Left hindlimb (tissue), 1 donor: ENCODE results near the gene RNF151.
A peak's percentile ranks its signal among the peaks of the same experiment; 100 is the strongest.

ENCODE experiments used
- DNase-seq: peaks from one replicate; pipeline ENCODE4 v3.0.0-alpha.2; 2018

Gene RNF151

DNA sequence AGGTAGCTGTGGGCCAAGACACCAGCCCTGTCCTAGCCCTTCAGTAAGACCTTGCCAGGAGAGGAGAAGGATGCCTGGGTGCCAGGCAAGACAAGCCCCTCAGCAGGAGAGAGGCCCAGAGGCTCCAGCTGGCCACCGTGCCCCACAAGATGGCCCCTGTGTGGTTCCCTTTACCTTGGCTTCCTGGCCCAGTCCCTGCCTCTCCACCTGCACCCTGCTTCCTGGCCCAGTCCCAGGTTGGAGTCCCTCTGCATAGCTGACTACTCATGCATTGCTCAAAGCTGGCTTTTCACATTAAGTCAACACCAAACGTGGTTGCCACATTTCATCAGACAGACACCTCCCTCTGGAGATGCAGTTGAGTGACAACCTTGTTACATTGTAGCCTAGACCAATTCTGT is 27.1 kb downstream of the RNF151 start:
- DNase-seq = no peak

DNA sequence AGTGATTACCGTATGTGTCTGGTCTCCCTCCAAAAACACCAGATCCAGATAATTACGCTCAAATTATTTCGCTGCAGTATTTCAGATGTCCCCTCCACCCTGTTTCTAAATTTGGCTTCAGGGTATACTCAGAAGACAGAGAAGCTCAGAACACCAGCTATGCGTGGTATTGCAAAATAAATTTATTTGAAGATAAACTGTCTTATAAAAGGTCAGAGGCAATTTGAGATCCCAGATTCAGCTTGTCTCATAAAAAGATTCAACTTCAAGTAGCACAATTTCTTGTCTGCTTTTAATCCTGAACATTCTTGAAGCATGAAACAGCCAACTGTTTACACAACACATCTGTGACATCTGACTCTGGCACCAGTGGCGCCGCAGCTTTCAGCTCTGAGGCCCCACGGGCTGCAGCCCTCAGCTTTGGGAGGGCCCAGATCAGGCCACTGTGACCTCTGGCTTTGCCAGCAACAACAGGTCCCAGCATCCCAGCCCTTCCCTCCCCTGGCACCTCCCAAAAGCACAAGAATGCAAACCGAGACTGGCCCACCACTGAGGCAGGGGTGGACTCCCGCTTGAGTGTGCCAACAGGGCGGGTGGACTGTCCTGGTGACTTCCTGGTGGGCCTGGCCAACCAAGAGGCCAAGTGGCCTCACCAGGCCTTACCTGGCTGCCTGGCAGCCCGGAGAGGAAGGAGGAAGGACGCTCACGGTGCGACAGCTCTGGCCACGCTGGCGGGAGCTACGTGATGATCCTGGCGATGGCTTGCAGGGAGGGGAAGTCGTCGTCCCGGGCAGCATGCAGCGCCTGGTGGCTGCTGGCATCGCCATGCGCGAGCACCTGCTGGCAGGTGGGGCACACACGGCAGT is 31.1 kb downstream of the RNF151 start:
- no peak for DNase-seq

DNA sequence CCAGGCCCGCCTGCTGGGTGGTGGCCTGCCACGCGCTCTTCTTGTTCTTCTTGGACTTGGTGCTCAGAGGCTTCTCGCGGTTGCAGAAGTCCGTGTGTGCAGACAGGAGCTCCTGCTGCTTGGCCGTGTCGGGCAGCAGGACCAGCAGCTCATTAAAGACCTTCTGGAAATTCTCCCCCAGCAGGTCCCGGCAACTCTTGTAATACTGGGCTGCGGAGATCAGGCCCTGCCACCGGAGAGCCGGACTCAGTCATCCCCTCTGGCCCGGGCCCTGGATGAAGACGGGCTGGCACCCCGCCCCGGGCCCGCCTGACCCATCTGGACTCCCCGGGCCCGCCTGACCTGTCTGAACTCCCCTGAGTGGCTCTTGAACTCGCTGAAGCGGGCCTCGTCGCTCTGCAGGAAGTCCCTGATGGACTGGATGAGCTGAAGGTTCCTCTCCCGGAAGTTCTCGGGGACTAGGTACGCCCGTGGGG is 31.7 kb downstream of the RNF151 start:
- DNase-seq = no peak

DNA sequence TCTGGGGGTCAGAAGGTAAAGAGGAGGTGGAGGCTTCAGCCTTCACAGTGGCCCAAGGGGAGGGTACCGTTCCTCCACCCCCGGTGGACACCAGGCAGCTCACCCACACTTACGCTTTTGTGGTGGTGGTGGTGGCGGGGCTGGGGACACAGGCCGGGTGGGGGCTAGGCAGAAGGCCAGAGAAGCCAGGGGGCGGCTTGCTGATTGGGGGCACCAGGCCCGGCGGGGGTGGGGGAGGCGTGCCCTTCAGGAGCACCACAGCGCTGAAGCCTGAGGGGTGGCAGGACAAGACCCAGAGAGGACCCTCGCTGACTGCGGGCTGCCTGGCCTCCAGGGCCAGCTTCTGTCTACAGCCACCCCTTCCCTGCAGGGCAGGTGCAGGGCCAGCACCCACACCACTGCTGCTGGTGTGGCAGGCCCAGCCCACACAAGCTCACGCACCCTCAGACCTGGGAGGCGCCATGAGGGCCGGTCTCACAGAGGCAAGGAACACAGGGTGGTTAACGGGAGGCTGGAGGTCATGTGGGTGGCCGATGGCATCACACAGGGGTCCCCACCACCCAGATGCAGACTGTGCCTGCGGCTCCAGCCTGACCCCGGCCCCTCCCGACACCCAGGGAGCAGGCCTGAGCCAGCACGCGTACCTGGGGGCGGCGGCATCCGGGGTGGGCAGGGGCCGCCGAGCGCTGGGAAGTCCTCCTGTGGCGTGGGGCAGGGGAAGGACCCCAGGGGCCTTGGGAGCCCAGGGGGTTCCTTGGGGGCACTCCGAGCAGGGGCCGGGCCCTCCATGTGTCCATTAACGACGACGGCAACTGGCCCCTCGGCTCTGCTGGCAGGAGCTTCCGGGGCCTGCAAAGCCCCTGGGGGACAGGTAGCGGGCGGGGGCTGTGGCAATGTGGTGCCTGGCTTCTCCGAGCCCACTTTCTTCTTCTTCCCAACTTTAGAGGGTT is 32.5 kb downstream of the RNF151 start:
- no peak for DNase-seq

DNA sequence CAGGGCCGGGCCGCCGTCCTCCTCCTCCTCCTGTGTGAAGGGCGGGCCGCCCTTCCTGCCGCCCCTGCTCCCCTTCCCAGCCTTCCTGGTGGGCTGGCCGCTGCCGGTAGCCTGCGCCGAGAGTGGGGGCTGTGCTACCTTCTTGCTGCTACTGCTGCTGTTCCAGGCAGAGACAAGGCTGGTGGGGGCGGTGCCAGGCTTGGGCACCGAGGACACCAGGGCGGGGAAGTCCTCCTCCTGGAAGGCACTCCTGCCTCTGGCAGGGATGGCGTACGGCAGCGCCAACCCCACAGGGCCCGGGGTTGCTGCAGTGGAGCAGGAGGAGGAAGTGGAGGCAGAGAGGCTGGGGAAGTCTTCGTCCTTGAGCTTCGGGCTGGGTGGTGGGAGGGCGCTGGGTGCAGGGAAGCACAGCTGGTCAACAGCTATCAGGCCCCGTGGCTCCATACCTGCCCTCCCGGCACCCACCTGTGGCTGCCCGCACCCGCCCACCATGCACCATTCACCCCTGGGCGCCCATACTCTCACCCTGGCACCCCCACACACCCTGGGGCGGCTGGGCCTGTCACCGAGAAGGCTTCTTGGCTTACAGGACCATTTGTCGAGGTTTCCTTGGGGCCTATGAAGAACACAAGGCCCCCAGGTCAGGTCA is 33.3 kb downstream of the RNF151 start:
- no peak for DNase-seq

DNA sequence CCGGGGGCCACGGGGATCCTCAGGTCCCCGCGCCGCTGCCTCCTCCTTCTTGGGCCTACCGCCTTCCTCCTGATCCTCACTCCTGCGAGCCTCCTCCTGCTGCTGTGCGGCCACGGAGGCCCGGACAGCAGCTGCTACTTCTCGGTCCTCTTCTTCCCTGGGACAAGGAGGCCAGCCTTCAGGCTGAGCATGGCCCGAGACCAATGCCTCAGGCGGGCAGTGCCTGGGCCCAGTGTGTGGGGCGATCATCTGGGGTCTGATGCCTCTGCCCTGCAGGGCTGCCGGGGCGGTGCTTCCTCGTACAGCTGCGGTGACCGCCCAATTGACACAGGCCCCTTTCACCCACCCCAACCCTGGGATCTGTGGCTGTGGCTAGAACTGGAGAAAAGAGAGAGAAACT is 34.4 kb downstream of the RNF151 start:
- no peak for DNase-seq

DNA sequence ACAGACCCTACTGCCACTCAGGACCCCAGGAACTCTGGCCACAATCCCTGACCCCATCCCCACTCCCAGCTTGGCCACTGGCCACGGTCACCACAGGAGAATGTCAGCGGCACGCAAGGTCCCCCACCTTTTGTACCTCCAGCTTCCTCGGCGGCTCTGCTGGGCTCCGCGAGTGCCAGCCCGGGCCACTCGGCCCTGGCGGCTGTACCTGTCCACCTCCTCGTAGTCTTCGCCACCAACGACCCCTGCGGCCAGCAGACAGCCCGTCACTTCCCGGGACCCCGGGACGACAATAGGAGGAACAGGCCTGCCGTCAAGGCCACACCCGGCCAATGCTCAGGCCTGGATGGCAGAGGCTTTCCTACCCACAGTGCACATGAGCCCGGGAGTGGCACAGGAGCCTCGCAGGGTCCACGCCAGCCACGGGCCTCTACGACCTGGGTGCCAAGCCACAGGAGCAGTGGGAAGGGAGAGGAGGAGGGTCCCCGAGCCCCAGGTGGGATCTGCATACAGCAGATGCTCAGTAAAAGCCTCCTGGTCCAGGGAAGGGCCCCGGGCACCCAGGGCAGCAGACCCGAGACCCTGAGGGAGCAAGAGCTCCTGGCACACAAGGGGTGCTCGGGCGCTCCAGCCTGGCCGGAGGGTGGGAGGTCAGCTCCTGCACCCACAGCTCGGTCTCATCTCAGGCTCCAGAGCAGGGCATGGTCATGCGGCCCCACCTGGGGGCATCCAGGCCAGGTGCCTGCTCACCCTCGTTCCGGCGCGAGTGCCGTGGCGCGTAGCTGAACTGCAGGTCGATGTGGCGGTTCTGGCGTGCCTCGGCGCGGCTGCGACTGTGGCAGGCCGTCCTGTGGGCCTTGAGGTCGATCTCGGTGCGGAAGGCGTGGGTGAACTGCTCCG is 35.0 kb downstream of the RNF151 start:
- DNase-seq = no peak

DNA sequence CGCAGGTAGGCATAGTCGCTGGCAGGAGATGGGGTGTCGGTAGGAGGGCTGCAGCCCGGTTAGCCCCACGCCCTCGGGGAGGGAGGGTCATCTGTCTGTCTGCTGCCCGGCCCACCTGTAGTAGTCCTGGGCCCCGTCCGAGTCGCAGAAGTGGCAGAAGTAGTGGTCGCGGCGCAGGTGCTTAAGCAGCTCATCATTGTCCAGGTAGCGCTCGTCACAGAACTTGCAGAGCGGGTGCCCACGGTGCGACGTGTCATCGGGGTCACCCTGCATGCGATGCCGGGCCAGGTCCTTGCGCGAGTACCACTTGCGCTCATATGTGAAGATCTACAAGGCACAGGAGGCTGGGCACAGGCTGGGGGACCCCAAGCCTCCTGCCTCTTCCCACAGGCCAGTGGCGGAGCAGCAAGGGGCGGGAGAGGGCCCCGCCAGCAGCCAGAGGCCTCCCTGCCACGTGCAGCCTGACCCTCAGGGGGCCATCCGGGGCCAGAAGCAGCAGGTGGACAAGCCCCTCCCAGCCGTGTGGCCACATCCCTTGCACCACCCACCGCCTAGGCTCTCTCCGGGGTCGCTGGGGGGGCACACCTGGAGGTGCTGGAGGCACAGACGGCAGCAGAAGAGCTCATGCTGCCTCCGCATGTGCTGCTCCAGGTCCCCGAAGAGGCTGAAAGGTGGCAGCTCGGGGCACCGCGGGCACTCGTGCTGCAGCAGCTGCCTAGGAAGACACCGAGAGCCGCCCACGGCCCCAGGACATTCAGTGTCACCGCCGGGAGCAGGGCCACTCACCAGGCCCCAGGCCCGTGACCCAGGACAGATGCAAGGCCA is 36.0 kb downstream of the RNF151 start:
- no peak for DNase-seq

DNA sequence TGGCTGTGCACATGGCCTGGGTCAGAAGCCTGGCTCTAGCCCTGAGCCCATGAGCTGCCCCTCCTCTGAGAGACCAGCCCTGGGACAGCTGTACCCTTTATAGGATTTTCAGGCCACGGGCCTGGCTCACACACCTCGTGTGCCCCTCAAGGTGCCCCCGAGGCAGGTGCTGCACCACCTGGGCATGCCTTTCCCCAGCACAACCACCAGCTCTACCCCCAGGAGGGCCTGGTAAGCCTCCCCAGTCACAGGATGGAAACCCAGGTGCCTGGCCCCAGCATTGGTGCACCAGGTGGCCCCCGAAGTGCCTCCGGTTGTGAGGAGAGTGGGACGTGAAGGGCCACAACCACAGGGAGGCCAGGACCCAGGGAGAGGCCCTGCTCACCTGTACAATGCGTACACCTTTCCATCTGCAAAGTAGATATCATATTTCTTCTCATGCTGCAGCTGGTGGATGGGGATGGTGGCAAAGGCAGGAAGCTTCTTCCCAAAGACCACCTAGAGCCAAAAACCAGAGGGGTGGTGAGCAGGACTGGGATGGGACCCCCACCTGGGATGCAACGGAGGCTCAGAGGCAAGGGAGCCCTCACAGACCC is 36.7 kb downstream of the RNF151 start:
- no peak for DNase-seq

DNA sequence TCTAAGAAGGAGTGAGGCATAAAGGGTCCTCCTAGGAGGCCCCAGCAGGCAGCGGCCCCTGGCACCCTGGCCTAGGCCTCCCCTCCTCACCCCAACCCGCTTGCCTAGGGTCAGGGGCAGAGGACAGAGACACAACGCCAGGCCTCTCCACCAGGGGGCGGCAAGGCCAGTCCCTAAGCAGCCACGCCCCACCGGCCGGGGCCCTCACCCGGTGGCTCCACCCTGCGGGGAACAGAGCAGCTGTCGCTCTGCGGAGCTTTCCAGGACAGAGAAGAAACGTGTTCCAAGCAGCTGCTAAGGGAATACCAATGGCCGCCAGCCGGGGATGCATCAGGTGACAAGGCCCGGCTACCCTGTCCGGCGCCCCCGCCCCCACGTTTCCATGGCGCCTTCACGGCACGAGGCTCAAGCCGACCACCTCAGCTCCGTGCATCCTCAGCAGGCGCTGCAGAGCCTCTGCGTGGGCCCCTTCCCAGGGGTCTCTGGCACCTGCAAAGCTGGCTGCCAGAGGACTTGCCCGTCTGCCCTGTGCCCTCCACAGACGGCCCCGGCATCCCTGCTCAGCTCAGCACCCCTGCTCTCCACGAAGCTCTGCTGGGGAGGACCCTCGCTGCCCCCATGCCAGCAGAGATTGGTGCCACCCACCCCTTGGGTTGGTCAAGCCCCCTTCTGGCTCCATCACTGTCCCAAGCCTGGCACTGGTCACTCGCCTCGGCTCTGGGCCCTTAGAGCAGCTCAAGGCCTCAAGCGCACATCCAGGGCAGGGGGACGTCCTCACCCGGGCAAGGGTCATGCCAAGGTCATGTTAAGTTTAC is 37.4 kb downstream of the RNF151 start:
- DNase-seq = peak; percentile 90

DNA sequence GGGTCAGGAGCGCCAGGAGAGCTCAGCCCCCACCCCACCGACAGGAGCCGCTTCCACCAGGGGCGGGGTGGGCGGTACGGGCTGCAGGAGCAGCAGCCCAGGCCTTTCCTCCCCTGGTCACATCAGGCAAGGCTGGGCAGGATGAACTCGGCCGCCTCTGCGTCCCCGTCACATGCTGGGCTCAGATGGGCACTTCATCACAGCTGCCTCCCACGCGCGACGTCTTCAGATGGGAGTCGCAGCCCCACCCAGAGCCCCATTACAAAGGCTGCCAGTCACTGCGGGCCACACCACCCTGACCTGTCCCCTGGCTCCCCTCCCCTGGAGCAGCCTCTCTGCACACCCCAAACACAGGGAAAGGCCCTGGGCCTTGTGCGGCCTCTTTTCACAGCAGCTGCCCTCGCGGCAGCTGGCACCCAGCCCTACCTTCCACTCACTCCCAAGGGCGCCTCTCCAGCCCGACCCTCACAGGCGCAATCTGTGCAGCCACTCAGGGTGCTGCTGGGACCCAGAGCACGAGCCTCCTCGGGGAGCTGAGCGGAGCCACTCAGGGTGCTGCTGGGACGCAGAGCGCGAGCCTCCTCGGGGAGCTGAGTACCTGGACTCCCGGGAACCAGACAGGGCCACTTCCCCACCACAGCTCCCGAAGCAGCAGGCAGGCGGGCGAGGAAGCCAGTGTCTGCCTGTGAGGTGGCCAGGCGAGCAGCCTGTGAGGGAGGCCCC is 38.3 kb downstream of the RNF151 start:
- no peak for DNase-seq

DNA sequence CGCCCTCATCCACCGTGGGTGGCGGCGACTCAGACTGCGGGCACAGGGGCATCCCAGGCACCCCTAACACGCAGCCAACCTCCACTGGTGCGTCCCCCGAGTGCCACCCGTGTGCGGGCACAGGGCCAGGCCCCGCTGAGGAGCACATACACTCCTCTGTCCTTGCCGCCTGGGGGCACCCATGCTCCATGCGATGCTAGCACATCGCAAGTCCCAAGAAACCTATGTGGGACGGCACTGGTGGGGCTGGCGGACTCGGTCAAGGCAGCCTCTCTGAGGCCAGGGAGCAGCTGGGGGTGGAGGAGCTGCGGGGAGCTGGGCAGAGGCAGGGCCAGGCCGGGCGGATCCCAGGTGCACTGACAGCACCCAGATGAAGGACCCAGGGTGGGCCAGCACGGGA is 39.0 kb downstream of the RNF151 start:
- no peak for DNase-seq

DNA sequence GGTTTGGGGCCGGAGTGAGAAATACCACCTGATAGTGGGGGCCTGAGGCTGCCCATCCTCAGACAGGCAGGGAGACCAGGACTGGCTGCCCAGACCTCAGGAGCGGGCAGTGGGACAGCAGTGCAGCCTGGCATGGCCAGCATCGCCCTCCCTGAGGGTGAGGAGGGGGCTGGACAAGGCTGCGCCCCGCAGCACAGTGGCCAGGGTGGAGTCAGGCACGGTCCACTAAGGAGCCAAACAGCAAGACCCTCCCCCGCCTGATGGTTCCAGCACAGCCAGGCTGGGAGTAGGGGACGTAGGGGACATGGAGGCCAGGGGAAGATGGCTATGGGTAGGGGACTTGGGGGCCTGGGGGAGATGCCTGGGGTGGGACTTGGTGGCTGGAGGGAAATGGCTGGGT is 39.7 kb downstream of the RNF151 start:
- DNase-seq = no peak

DNA sequence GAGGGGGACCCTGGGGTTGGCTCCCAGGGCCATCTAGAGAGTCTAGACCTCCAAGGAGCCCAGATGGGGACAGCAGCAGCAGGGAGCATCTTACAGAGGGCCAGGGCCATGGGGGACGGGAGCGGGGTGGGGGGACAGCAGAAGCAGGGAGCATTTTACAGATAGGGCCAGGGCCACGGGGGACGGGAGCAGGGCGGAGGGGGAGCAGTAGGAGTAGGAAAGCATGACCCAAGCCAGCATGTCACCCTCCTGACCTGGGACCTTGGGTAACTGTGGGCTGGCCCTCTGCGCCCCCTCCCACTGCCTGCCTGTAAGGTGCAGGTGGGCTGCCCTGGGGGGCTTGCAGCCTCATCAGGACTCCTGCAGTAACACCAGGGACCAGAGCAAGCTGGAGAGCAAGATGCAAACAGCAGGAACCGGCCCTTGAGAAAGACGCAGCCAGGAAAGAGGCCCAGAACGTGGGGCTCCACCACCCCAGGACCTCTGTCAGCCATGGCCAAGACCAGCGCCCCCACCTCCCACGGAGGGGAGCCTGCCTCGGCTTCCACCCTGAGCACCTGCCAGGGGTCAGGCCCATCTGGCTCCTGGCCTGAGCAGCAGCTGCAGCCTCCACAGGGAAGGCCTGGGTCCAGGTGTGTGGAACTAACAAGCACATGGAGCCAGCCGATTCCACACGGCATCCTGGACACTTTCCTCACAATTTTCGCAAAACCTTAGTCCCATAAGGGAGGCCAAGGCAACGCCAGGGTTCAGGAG is 40.6 kb downstream of the RNF151 start:
- DNase-seq = no peak

DNA sequence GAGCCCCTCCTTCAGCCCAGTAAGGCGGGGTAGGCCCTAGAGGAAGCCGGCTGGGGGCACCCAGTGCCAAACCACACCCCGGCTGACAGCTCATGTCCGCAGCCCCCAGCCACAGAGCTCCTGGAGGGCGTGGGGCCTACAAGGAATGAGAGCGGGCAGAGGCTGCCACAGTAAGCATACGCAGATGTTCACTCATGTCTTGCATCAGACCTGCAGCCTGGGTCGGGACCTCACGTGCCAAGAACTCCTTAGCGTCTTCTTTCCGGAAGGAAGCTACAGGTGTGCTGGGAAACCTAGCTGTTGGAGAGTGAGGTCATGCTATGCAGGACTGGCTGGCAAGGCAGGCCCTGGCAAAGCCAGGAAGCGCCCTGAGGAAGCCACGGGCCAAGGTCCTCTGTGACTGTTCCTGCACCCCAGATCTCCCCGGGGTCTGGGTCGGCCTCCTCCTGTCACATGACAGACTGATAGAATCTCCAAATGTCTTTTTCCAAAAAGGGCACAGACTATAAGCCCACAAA is 41.4 kb downstream of the RNF151 start:
- no peak for DNase-seq

DNA sequence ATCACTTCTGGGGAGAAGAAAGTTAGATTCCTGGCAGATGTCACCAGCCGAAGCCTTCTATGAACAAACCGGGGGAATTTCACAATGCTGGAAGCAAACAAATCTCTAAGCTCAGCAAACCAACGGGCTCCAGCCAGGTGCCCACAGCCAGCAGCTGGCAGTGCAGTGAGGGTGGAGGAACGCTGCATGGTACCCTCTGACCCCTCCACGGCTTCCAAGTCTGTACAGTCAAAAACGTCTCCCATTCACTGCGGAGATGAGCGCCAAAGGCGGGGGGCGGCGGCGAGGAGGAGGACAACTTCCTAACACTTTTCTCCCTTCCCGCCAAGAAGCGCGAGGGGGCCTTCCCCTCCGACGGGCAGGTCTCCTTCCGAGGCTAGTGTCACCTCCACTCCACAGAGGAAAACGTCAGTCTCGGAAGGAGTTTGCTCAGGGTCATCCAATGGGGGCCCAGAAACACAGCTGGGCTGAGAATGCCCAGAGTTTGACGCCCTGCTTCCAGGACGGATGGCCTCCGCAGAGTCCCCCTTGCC is 42.0 kb downstream of the RNF151 start:
- DNase-seq = no peak

DNA sequence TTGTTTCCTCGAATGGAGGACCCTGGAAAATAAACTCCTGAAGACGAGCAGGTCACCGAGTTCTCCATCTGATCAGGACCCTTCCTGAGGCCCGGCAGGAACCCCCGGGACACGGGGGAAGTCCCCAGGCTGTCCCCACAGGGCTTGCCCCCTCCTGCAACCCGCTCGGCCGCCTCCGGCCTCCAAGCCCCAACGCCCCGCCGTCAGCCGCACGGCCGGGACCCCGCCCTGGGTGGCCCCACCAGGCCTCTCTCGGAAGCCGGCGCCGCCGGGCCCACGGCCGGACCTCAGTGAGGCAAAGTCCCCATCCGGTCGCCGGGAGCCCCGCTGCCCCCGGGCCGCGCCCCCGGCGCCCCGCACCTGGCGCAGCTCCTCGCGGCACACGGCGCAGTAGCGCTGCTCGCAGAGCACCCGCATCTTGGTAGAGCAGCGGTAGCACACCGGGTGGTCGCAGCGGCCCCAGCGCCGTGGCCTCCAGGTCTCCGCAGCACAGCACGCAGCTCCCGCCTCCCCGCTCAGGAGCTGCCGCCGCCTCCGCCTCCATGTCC is 42.6 kb downstream of the RNF151 start:
- no peak for DNase-seq
